GM12892 (cell line): ENCODE measurements around the gene PRKCQ.
"Not testable (repeated sequence)": the region's sequence is repeated elsewhere in the genome, so short reads cannot be mapped to it uniquely, and the experiment has no call there.

ENCODE experiments used
- POLR2A ChIP-seq: IDR thresholded peaks from 2 replicates; pipeline ENCODE4 v1.6.1; 2011; ENCODE audit warnings: low read depth, low read length, control low read depth
- POLR2AphosphoS5 ChIP-seq: IDR thresholded peaks from 2 replicates; pipeline ENCODE4 v1.6.1; 2011; ENCODE audit warnings: low read depth, low read length, control low read depth
- TAF1 ChIP-seq: IDR thresholded peaks from 2 replicates; pipeline ENCODE4 v1.6.1; 2011; ENCODE audit warnings: low read depth, mild to moderate bottlenecking, control low read depth, low read length, borderline replicate concordance

DNA sequence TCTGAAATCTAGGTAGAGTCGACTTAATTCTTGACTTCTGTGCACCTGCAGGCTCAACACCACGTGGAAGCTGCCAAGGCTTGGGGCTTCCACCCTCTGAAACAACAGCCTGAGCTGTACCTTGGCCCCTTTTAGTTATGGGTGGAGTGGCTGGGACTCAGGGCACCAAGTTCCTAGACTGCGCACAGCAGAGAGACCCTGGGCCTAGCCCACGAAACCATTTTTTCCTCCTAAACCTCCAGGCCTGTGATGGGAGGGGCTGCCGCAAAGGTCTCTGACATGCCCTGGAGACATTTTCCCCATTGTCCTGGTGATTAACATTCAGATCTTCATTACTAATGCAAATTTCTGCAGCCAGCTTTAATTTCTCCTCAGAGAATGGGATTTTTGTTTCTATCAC is 199.6 kb downstream of the PRKCQ start:
- not testable (repeated sequence) for TF ChIP-seq POLR2AphosphoS5, TAF1, POLR2A
